Neural cell (in vitro differentiated cells): ENCODE results near the gene CNR2. TPM values are rescaled to one million over a fixed set of nuclear protein-coding genes. Genes with fewer than 3 reads are reported as not detected.

ENCODE experiments used
- H2AFZ ChIP-seq: fragments of 200-600, 300-800 bp; sonication (generic), shearing (Covaris generic); 2 replicates; pipeline ENCODE4 v1.6.0; 2014; ENCODE audit warnings: low read depth, mild to moderate bottlenecking, antibody characterized with exemption, low read length, moderate library complexity
- H3F3A ChIP-seq: fragments of 200-600 bp; shearing (Covaris generic); 2 replicates; pipeline ENCODE4 v1.6.1; 2016; ENCODE audit warnings: mild to moderate bottlenecking, moderate library complexity, mixed read lengths, antibody characterized with exemption, low read length; ENCODE audit not compliant: insufficient read depth, poor library complexity, severe bottlenecking
- H3K27ac ChIP-seq: fragments of 200-600, 300-800 bp; sonication (generic), shearing (Covaris generic); 2 replicates; pipeline ENCODE4 v1.5.1; 2014; ENCODE audit warnings: mild to moderate bottlenecking, low read length, moderate library complexity
- H3K27me3 ChIP-seq: fragments of 300-800, 200-600 bp; sonication (generic), shearing (Covaris generic); 2 replicates; pipeline ENCODE4 v1.6.0; 2014; ENCODE audit warnings: mild to moderate bottlenecking, low read depth, low read length, moderate library complexity; ENCODE audit not compliant: insufficient read depth
- H3K36me3 ChIP-seq: fragments of 300-800, 200-600 bp; sonication (generic), shearing (Covaris generic); 2 replicates; pipeline ENCODE4 v1.5.1; 2014; ENCODE audit warnings: mild to moderate bottlenecking, antibody characterized with exemption, low read length, moderate library complexity; ENCODE audit not compliant: insufficient read depth
- H3K4me2 ChIP-seq: fragments of 300-800, 200-600 bp; sonication (generic), shearing (Covaris generic); 2 replicates; pipeline ENCODE4 v1.6.0; 2014; ENCODE audit warnings: mild to moderate bottlenecking, low read length
- H3K4me3 ChIP-seq: fragments of 300-800, 200-600 bp; sonication (generic), shearing (Covaris generic); 2 replicates; pipeline ENCODE4 v1.5.1; 2014; ENCODE audit warnings: mild to moderate bottlenecking, low read length, moderate library complexity
- H3K79me2 ChIP-seq: fragments of 200-600 bp; shearing (Covaris generic); replicated peaks from 2 replicates; pipeline ENCODE4 v1.6.0; 2014; ENCODE audit warnings: mild to moderate bottlenecking, low read length, moderate library complexity; ENCODE audit not compliant: insufficient read depth
- H3K9ac ChIP-seq: fragments of 300-800, 200-600 bp; sonication (generic), shearing (Covaris generic); 2 replicates; pipeline ENCODE4 v1.6.1; 2016; ENCODE audit warnings: mild to moderate bottlenecking, low read length, mixed read lengths
- H3K9me2 ChIP-seq: fragments of 200-600 bp; shearing (Covaris generic); 2 replicates; pipeline ENCODE4 v1.6.1; 2016; ENCODE audit warnings: mild to moderate bottlenecking, low read length, mixed read lengths; ENCODE audit not compliant: insufficient read depth
- H3K9me3 ChIP-seq: fragments of 200-600, 300-800 bp; sonication (generic), shearing (Covaris generic); 2 replicates; pipeline ENCODE4 v1.6.1; 2016; ENCODE audit warnings: mild to moderate bottlenecking, mixed run types, low read length, moderate library complexity, mixed read lengths
- H4K20me1 ChIP-seq: fragments of 200-600 bp; shearing (Covaris generic); 2 replicates; pipeline ENCODE4 v1.6.1; 2016; ENCODE audit warnings: mild to moderate bottlenecking, mixed run types; ENCODE audit not compliant: insufficient read depth
- CTCF ChIP-seq: fragments of 450-650 bp; IDR thresholded peaks from 2 replicates; pipeline ENCODE4 v1.5.1; 2014; ENCODE audit warnings: antibody characterized with exemption, mild to moderate bottlenecking, moderate library complexity; ENCODE audit not compliant: poor library complexity, severe bottlenecking
- EP300 ChIP-seq: fragments of 450-650 bp; conservative IDR thresholded peaks from 2 replicates; pipeline ENCODE4 v1.6.1; 2014; ENCODE audit warnings: antibody characterized with exemption, mild to moderate bottlenecking, moderate library complexity; ENCODE audit not compliant: poor library complexity, severe bottlenecking
- EZH2 ChIP-seq: fragments of 200-600, 300-800 bp; shearing (Covaris generic), sonication (generic); IDR thresholded peaks from 2 replicates; pipeline ENCODE4 v1.6.1; 2014; ENCODE audit warnings: antibody characterized with exemption, low read length, borderline replicate concordance, mild to moderate bottlenecking; ENCODE audit not compliant: insufficient read depth, poor library complexity, severe bottlenecking
- MXI1 ChIP-seq: fragments of 450-650 bp; conservative IDR thresholded peaks from 2 replicates; pipeline ENCODE4 v1.6.1; 2014; ENCODE audit warnings: antibody characterized with exemption, mild to moderate bottlenecking; ENCODE audit not compliant: poor library complexity, severe bottlenecking
- POLR2AphosphoS5 ChIP-seq: IDR thresholded peaks from 2 replicates; pipeline ENCODE4 v1.6.1; 2012
- RAD21 ChIP-seq: fragments of 450-650 bp; conservative IDR thresholded peaks from 2 replicates; pipeline ENCODE4 v1.6.1; 2014; ENCODE audit warnings: antibody characterized with exemption, mild to moderate bottlenecking, moderate library complexity
- REST ChIP-seq: IDR thresholded peaks from 2 replicates; pipeline ENCODE4 v1.6.1; 2012; ENCODE audit warnings: borderline replicate concordance
- SMC3 ChIP-seq: fragments of 450-650 bp; conservative IDR thresholded peaks from 2 replicates; pipeline ENCODE4 v1.6.1; 2014; ENCODE audit warnings: antibody characterized with exemption, mild to moderate bottlenecking, moderate library complexity; ENCODE audit not compliant: poor library complexity
- TAF1 ChIP-seq: IDR thresholded peaks from 2 replicates; pipeline ENCODE4 v1.6.1; 2012; ENCODE audit warnings: low read depth
- polyA plus RNA-seq: library from polyadenylated mRNA; depleted of rRNA; stranded (reverse); fragments of >200 nt; gene quantifications from 2 replicates; pipeline ENCODE4 v1.2.3, GENCODE V29; 2014

The CNR2 gene
- polyA plus RNA-seq, 1 donor from 2014 or later = not detected

GRCh38 chr1:23931491-23931880 lies 18.3 kb upstream of the CNR2 start:
- H3K9me3 ChIP-seq = no peaks in the 10 kb centered on the region
- TF ChIP-seq REST (no peak), CTCF (no peak), EZH2 (no peak), MXI1 (no peak), EP300 (no peak), RAD21 (no peak), TAF1 (no peak), POLR2AphosphoS5 (no peak)
- H3F3A ChIP-seq = no peaks in the 10 kb centered on the region
- H4K20me1 ChIP-seq = no peaks in the 10 kb centered on the region
- H3K36me3 ChIP-seq = no peaks in the 10 kb centered on the region
- no peak overlapping the region for H3K9ac ChIP-seq
- H3K27me3 ChIP-seq = no peaks in the 10 kb centered on the region
- H3K79me2 ChIP-seq = no peaks in the 10 kb centered on the region
- H3K27ac ChIP-seq = no peak overlapping the region
- no peak overlapping the region for H2AFZ ChIP-seq
- H3K4me2 ChIP-seq = no peak overlapping the region
- no peaks in the 10 kb centered on the region for H3K9me2 ChIP-seq
- no peak overlapping the region for H3K4me3 ChIP-seq

GRCh38 chr1:23930861-23931490 lies 17.8 kb upstream of the CNR2 start:
- Histone ChIP-seq H3K9me2 (no peaks in the 10 kb centered on the region), H3F3A (no peaks in the 10 kb centered on the region), H3K9me3 (no peaks in the 10 kb centered on the region), H3K36me3 (no peaks in the 10 kb centered on the region), H3K27ac (no peak overlapping the region), H2AFZ (no peak overlapping the region), H3K27me3 (no peaks in the 10 kb centered on the region), H4K20me1 (no peaks in the 10 kb centered on the region), H3K79me2 (no peaks in the 10 kb centered on the region), H3K4me3 (no peak overlapping the region), H3K4me2 (no peak overlapping the region), H3K9ac (no peak overlapping the region)
- TF ChIP-seq EP300 (no peak), SMC3 (no peak), RAD21 (no peak), POLR2AphosphoS5 (no peak), TAF1 (no peak), CTCF (no peak), MXI1 (no peak), REST (no peak), EZH2 (no peak)
